ENCODE results near the gene STK33.

Gene STK33

GRCh38 chr11:8408151-8408941 is 185.7 kb downstream of the STK33 start:
- DNase-seq: no peak

GRCh38 chr11:8403310-8403709 is 190.7 kb downstream of the STK33 start:
- no peak for DNase-seq

GRCh38 chr11:8392886-8393285 is 201.1 kb downstream of the STK33 start:
- DNase-seq: no peak

GRCh38 chr11:8392166-8392565 is 201.9 kb downstream of the STK33 start:
- DNase-seq: no peak

GRCh38 chr11:8390851-8391612 is 203.0 kb downstream of the STK33 start:
- no peak for DNase-seq

GRCh38 chr11:8389029-8389996 is 204.7 kb downstream of the STK33 start:
- no peak for DNase-seq

GRCh38 chr11:8387693-8388092 is 206.3 kb downstream of the STK33 start:
- DNase-seq: no peak

- DNase-seq: no peak
These were observed 206.9 kb downstream of the STK33 start for GRCh38 chr11:8387141-8387540.

- DNase-seq: no peak
These were observed 207.7 kb downstream of the STK33 start for GRCh38 chr11:8386134-8386864.

- no peak for DNase-seq
These were observed 209.7 kb downstream of the STK33 start for GRCh38 chr11:8384199-8384821.

GRCh38 chr11:8383627-8384026 is 210.4 kb downstream of the STK33 start:
- no peak for DNase-seq

- no peak for DNase-seq
These were observed 210.8 kb downstream of the STK33 start for GRCh38 chr11:8383227-8383626.

- no peak for DNase-seq
These were observed 211.5 kb downstream of the STK33 start for GRCh38 chr11:8382436-8383053.

- DNase-seq: no peak
These were observed 212.1 kb downstream of the STK33 start for GRCh38 chr11:8381871-8382396.

- DNase-seq: no peak
These were observed 212.7 kb downstream of the STK33 start for GRCh38 chr11:8381343-8381742.

GRCh38 chr11:8375932-8376331 is 218.1 kb downstream of the STK33 start:
- DNase-seq: no peak

GRCh38 chr11:8375460-8375859 is 218.6 kb downstream of the STK33 start:
- DNase-seq: no peak

GRCh38 chr11:8374716-8375115 is 219.3 kb downstream of the STK33 start:
- DNase-seq: no peak

GRCh38 chr11:8373519-8374432 is 220.3 kb downstream of the STK33 start:
- DNase-seq: no peak

Measured in NCI-H2081 treated with DMSO at 0.1 percent for 48 hours (cell line).